Heart left ventricle (tissue), 13 donors: ENCODE data around the gene IGF2BP3.

ENCODE experiments used
- CTCF ChIP-seq, 12 donors: fragments of 200-600 bp; sonication (generic) in 4 of 12; IDR thresholded peaks; one replicate each; pipeline versions ENCODE4 v1.5.0 to v1.8.0; 2018 to 2022; ENCODE audit warnings: antibody characterized with exemption in 12 of 12, mild to moderate bottlenecking in 5 of 12
- POLR2A ChIP-seq, 2 donors: fragments of 450-650 bp; IDR thresholded peaks; one replicate each; pipeline ENCODE4 v1.6.1; 2017; ENCODE audit warnings: antibody characterized with exemption in 2 of 2, mild to moderate bottlenecking in 2 of 2, moderate library complexity in 2 of 2
- donor health status: ischemic (EF 13 %, LVEDD 7.1; RV severe dilation, severe dysfunction).
- donor health status: DM: no; HTN: yes; CAD: no.
- donor health status: DM: no; HTN: no; CAD: no.
- donor health status: ischemic (EF 25% LVEDD 6.9; RV normal size, moderate dysfunction).
- donor health status: ischemic (EF 25% LVEDD 5.7; RV mildly dilated, moderate dysfunction).
- donor health status: ischemic (EF 35%, LVEDD 5.7; RV mildly dilated, moderate dysfunction).
- donor health status: nonischemic (EF 11% LVEDD 7.7; RV severe dilation, severe dysfunction).
- donor health status: DM: yes; HTN: yes; CAD: no.
- donor health status: PGD.
- donor health status: ischemic (EF 29% LVEDD 5.4; RV normal size, mild dysfunction).
- donor health status: nonischemic (EF 23%, LVEDD 6.1; RV moderate dilation, normal function).

DNA sequence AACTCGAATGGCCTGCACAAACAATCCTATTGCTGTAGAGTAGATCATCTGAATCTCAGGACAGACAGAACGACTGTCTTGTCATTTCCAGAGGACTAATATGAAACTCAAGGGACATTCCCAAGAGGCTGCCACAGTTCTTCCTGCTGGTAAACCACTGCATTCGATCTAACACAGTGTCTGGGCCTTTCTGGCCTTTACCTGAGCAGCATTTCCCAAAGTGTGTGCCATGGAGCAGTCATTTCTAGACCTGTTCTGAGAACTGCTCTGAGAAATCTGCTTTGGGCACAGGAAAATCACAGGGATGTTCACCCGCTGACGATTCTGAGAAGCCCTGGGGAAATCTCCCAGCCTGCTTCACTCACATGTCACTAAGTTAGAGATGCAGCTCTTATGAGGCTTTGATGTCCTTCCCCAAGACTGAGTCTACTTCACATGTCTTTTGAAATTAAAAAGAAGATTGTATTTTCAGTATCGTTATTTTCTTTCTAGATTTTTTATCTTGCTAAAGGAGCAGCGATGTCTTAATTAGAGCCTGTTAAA, 205.3 kb downstream of the IGF2BP3 start:
- TF ChIP-seq CTCF (IDR thresholded peaks at IDR 0.05) (no peak), POLR2A (IDR thresholded peaks at IDR 0.05) (no peak)
